ENCODE results near the gene DAZAP1.

- TF ChIP-seq CTCF (conservative IDR thresholded peaks at IDR 0.05; ENCODE audit: low read depth, low read length) = no peak
- TF ChIP-seq EZH2phosphoT487 (IDR thresholded peaks at IDR 0.05; ENCODE audit: borderline replicate concordance, low read length) = no peak
- TF ChIP-seq EZH2 (IDR thresholded peaks at IDR 0.05; ENCODE audit: low read length, unreplicated experiment) = no peak
Observed at GRCh38 chr19:1470305-1471009, 63.1 kb downstream of the DAZAP1 start.
